ENCODE measurements around the gene SLC22A31.

The SLC22A31 gene

DNA sequence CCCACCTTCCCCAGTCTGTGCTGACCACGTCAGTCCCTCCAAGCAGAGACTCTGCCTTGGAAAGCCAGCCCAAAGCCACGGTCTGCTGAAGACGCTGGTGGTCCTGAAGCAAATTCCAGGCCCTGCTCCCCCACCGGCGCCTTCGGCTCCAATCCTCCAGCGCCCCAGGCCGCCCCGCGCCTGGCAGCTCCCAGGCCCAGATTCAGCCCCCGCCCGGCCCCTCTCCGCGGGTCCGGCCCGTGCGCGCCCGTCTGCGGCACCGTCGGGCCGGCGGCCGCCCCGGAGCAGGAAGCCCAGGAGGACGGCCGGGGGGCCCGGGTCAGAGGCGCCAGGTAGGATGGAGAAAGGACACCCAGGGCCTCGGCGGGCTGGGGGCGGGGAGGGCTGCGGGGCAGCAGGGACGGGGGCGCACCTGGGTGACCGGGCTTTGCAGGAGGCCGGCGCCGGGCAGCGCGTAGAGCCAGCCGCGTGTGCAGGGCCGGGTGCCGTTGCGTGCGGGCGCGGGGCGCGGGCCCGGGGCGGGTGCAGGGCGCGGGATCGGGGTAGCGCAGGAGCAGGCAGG, 594 bp upstream of the SLC22A31 start:
- no peak overlapping the region for H3K4me3 ChIP-seq (ENCODE audit: low read depth, low read length)
- TF ChIP-seq, protein P1, sequence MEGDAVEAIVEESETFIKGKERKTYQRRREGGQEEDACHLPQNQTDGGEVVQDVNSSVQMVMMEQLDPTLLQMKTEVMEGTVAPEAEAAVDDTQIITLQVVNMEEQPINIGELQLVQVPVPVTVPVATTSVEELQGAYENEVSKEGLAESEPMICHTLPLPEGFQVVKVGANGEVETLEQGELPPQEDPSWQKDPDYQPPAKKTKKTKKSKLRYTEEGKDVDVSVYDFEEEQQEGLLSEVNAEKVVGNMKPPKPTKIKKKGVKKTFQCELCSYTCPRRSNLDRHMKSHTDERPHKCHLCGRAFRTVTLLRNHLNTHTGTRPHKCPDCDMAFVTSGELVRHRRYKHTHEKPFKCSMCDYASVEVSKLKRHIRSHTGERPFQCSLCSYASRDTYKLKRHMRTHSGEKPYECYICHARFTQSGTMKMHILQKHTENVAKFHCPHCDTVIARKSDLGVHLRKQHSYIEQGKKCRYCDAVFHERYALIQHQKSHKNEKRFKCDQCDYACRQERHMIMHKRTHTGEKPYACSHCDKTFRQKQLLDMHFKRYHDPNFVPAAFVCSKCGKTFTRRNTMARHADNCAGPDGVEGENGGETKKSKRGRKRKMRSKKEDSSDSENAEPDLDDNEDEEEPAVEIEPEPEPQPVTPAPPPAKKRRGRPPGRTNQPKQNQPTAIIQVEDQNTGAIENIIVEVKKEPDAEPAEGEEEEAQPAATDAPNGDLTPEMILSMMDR (IDR thresholded peaks at IDR 0.05; ENCODE audit: low read depth, low read length), result no peak

DNA sequence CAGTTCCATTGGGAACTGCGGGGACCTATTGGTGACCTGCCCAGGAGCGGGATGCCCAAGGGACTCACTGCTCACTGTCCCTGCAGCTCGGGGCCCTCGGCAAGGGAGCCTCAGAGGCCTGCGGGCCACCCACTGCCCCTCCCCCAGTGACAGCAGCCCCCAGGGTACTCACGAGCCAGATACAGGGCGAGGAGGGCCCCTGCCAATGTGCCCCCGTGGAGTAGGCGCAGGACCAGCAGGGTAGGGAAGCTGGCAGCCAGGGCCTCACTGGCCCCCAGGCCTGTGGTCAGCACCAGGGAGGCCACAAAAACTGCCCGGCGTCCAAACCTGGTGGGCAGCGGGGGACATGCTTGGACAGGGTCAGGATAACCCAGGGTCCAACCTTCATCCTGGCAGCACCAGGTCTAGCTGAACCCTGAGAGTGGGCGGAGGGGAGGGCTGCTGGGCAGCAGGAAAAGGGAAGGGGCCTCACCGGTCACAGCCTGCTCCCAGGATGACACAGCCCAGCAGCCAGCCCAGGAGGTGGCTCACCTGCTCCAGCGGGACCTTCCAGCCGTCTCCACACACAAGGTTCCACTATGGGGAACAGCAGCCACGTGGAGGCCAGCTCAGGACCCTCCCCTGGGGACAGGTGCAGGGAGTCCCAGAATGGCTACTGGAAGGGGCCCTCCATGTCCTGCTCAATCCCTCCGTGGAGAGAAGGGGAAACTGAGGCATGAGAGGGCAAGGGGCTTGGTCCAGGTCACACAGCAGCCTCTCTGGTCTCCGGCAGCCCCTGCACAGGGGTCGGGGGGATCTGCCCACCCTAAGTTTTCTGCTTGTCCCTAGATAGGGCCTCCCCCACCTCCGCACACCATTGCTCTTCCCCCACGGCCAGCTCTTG, 855 bp downstream of the SLC22A31 start:
- TF ChIP-seq, protein P1 (IDR thresholded peaks at IDR 0.05; ENCODE audit: low read depth, low read length), result no peak
- H3K4me3 ChIP-seq (ENCODE audit: low read depth, low read length), result no peak overlapping the region

DNA sequence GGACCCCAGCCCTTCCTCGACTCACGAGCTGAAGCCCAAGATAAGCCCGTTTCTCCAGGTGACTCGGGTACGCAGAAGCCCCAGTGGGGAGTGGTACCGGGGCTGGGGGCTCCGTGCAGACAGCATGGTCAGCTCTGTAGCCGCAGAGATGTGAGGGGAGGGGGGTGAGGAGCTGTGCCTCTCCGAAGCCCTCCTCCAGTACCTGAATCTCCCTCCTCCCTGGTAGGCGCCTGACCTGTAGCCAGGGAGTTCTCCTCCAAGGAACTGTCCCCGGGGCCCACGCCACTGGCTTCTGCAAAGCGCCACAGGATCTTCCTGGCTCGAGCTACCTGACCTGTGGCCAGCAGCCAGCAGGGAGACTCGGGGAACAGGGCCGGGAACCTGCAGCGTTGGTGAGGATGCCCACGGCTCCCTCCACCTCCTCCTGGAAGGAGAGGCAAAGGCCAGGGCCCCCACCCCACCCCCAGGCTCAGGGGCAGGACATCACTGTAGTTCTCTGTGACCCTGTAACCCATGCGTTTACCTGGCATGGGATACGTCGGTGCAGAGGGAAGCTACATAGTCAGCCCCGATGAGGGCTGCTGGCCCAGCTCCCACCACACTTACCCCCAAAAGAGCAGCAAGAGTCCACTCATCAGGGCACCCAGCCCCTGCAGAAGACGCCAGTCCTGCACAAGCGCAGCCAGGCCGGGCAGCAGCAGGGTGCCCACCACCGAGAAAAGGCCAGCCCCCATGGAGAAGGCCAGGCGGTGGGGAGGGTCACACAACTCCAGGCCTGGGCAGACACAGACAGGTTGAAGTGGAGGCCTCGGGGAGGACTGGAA, 1.7 kb downstream of the SLC22A31 start:
- H3K4me3 ChIP-seq (ENCODE audit: low read depth, low read length), result no peak overlapping the region
- TF ChIP-seq, protein P1 (IDR thresholded peaks at IDR 0.05; ENCODE audit: low read depth, low read length), result no peak

DNA sequence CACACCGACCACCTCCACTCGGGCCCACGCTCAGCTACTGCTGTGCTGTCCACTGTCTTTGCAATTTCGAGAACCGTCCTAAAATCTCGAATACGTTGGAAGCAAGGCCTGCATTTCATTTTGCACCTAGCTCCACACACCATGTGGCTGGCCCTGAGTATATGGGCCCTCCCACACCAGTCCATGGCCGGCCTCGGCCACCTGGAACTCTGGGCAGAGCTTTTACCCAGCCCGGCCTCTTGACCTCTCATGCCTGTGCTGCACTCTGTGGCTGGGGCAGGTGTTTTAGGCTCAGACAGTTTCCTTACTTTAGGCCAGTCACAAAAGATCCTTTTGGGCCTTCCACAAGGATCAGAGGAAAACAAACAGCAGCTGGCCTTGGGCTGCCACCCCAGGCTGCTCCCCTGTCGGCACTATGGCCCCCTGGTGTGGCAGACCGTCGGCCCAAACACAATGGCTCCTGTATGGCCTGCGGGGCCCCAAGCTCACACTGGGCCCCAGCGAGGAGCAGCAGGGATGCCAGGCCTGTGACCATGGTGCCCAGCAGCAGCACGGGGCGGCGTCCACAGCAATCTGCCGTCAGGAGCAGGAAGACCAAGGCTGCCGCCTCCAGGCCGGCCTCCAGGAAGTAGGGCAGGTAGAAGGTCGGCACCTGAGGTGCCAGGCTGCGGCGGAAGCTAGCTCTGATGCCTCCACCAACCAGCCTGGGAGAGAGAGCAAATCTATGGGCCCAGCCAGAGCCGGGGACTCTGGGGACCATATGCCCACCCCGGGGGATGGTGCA, 2.5 kb downstream of the SLC22A31 start:
- TF ChIP-seq, protein P1 (IDR thresholded peaks at IDR 0.05; ENCODE audit: low read depth, low read length), result no peak
- H3K4me3 ChIP-seq (ENCODE audit: low read depth, low read length), result no peak overlapping the region

DNA sequence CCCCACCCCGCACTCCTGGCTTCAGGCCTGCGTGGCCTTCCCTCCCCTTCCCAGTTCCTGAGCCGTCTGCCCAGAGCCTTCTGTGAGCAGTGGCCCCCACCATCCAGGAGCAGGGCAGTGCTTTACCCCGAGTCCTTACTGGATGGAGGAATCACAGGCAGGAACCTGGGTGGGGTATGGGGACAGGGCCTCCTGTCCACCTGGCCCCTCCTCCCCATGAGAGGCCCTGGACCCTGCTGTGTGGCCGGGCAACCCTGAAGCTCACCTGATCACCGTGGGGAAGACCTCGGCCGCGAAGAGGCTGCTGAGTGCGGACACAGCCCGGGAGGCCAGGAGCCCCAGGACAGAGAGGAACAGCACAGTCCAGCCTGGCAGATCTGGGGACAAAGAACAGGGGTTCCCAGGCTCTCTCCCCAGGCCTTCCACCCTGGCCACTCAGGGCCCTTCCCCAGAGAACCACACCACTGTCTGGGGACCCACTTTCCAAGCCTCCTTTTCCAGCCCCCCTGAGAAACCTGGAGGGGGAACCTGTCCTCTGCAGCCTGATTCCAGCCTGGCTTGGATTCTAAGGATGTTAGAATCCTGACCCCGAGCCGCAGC, 3.2 kb downstream of the SLC22A31 start:
- no peak overlapping the region for H3K4me3 ChIP-seq (ENCODE audit: low read depth, low read length)
- TF ChIP-seq, protein P1 (IDR thresholded peaks at IDR 0.05; ENCODE audit: low read depth, low read length), result no peak

DNA sequence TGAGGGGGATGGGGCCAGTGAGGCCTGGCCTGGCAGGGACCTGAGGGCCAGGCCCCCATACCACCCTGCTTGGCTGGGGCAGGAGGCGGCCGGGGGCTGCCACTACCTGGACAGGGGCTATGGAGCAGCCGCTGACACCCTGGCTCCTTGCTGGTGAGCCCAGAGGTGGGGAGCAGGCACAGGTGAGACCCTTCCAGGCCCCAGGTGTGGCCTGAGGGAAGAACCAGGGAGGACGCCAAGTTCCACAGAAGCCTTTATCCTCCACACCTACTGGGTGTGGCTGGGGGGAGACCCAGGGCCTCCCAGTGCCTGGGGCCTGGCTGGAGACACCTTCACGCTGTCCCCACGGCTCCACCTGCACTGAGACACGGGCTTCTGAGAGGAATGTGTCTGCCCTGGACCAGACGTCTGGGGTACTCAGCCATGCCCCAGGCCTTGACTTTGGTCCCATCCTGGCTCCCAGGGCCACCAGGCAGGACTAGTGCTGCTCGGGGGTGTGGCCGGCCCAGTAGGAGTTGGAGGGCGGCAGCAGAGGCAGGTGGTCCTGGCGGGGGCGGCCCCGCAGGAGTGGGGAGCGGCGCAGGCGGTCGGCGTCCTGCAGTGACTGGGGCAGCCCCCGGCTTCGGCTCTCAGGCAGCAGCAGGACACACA, 4.7 kb downstream of the SLC22A31 start:
- no peak overlapping the region for H3K4me3 ChIP-seq (ENCODE audit: low read depth, low read length)
- TF ChIP-seq, protein P1 (IDR thresholded peaks at IDR 0.05; ENCODE audit: low read depth, low read length), result no peak

Measured in WI38 (cell line).